Liver (tissue), 3 donors: ENCODE results near the gene CRYGS.

Experiments used
- HNF4A ChIP-seq, 2 donors: conservative IDR thresholded peaks; 2 replicates each; pipeline ENCODE4 v1.6.1; 2016; ENCODE audit warnings: antibody characterized with exemption in 2 of 2, mild to moderate bottlenecking in 2 of 2
- RAD21 ChIP-seq, 2 donors: IDR thresholded peaks; 2 replicates each; pipeline ENCODE4 v1.6.1; 2016; ENCODE audit warnings: antibody characterized with exemption in 2 of 2, mild to moderate bottlenecking in 2 of 2
- TF ChIP-seq, protein P1 (sequence below): IDR thresholded peaks from 2 replicates; pipeline ENCODE4 v1.6.1; 2016; ENCODE audit warnings: antibody characterized with exemption
- TF ChIP-seq, protein P2 (sequence below): IDR thresholded peaks from 2 replicates; pipeline ENCODE4 v1.6.1; 2016; ENCODE audit warnings: antibody characterized with exemption
- TF ChIP-seq, protein P3 (sequence below): fragments of 150-350 bp; IDR thresholded peaks from 2 replicates; pipeline ENCODE4 v1.5.1; 2017; ENCODE audit warnings: improper control_type of control experiment, low read depth, low read length; ENCODE audit not compliant: missing input control
- donor health status: healthy.
- donor health status: healthy.

GRCh38 chr3:186538779-186539178, 5.4 kb downstream of the CRYGS start:
- TF ChIP-seq, protein P1, sequence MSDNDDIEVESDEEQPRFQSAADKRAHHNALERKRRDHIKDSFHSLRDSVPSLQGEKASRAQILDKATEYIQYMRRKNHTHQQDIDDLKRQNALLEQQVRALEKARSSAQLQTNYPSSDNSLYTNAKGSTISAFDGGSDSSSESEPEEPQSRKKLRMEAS, result no peak
- TF ChIP-seq RAD21 (IDR thresholded peaks at IDR 0.05) (no peak), HNF4A (conservative IDR thresholded peaks at IDR 0.05) (no peak)
- TF ChIP-seq, protein P2, sequence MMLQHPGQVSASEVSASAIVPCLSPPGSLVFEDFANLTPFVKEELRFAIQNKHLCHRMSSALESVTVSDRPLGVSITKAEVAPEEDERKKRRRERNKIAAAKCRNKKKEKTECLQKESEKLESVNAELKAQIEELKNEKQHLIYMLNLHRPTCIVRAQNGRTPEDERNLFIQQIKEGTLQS, result no peak
- TF ChIP-seq, protein P3, sequence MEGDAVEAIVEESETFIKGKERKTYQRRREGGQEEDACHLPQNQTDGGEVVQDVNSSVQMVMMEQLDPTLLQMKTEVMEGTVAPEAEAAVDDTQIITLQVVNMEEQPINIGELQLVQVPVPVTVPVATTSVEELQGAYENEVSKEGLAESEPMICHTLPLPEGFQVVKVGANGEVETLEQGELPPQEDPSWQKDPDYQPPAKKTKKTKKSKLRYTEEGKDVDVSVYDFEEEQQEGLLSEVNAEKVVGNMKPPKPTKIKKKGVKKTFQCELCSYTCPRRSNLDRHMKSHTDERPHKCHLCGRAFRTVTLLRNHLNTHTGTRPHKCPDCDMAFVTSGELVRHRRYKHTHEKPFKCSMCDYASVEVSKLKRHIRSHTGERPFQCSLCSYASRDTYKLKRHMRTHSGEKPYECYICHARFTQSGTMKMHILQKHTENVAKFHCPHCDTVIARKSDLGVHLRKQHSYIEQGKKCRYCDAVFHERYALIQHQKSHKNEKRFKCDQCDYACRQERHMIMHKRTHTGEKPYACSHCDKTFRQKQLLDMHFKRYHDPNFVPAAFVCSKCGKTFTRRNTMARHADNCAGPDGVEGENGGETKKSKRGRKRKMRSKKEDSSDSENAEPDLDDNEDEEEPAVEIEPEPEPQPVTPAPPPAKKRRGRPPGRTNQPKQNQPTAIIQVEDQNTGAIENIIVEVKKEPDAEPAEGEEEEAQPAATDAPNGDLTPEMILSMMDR, result no peak
